HCT116 (cell line): ENCODE measurements around the gene MID1. TPM values are rescaled to one million over a fixed set of nuclear protein-coding genes. Genes with fewer than 3 reads are reported as not detected.

Experiments used
- ATAC-seq: fragments of 200-7000 bp; cut with Tn5 transposase; 2 replicates; pipeline ENCODE4 v1.9.1; 2020; ENCODE audit warnings: mild to moderate bottlenecking, moderate library complexity
- BruUV-seq: library from RNA; stranded (reverse); fragments of 400-500 nt; replicated peaks from 2 replicates; lab custom pipeline; 2021; lab: Mats Ljungman, UMichigan
- CTCF ChIA-PET: fragments of 300-600 bp; sonication (Branson Sonifier 250); formaldehyde crosslinking; loops from one replicate; lab custom pipeline; 2021; ENCODE audit warnings: antibody characterized with exemption; lab: Charles Lee
- POLR2A ChIA-PET: fragments of 300-600, 350-600 bp; sonication (Branson Sonifier 250); formaldehyde crosslinking; loops from one replicate; lab custom pipeline; 2021; ENCODE audit warnings: antibody characterized with exemption; lab: Charles Lee
- RAD21 ChIA-PET, 2 experiments: fragments of 300-600 bp; sonication (Branson Sonifier 250); formaldehyde crosslinking; loops; one replicate each; lab custom pipeline; 2023; ENCODE audit warnings: low total read pairs in 2 of 2; ENCODE audit not compliant: uncharacterized antibody in 2 of 2, unreplicated experiment in 2 of 2, low non-redundant PET in 1 of 2; lab: Charles Lee
- DNase-seq: peaks from one replicate; pipeline ENCODE4 v3.0.0-alpha.2; 2010; ENCODE audit warnings: low read depth, low spot score
- H2AFZ ChIP-seq: fragments of 200-600 bp; shearing (Covaris generic), sonication (generic); 2 replicates; pipeline ENCODE4 v1.6.1; 2017; ENCODE audit warnings: low read depth, mixed run types, mixed read lengths, antibody characterized with exemption, low read length; ENCODE audit not compliant: poor library complexity, severe bottlenecking
- H3K27ac ChIP-seq: 2 replicates; pipeline ENCODE4 v1.5.1; 2012; ENCODE audit warnings: low read depth, low read length
- H3K27me3 ChIP-seq: fragments of 200-600 bp; sonication (generic); 2 replicates; pipeline ENCODE4 v1.6.1; 2016; ENCODE audit warnings: mixed run types, low read length, mixed read lengths; ENCODE audit not compliant: insufficient read depth
- H3K36me3 ChIP-seq, 2 experiments: fragments of 200-500 bp in 1 of 2; fragments of 200-600 bp in 1 of 2; sonication (Bioruptor generic) in 1 of 2; sonication (generic) in 1 of 2; 2 replicates each; pipeline versions ENCODE4 v1.5.1 to v1.6.1; 2014 to 2016; ENCODE audit warnings: low read length in 2 of 2, inconsistent platforms in 1 of 2, mixed read lengths in 1 of 2, mixed run types in 1 of 2; ENCODE audit not compliant: insufficient read depth in 2 of 2, control insufficient read depth in 1 of 2
- H3K4me1 ChIP-seq, 2 experiments: fragments of 200-600 bp in 1 of 2; sonication (generic) in 1 of 2; 2 replicates each; pipeline versions ENCODE4 v1.5.1 to v1.6.1; 2012 to 2017; ENCODE audit warnings: low read length in 2 of 2, inconsistent platforms in 1 of 2, mild to moderate bottlenecking in 1 of 2, mixed read lengths in 1 of 2, mixed run types in 1 of 2, moderate library complexity in 1 of 2; ENCODE audit not compliant: insufficient read depth in 2 of 2, control insufficient read depth in 1 of 2
- H3K4me2 ChIP-seq: fragments of 200-600 bp; sonication (generic); 2 replicates; pipeline ENCODE4 v1.6.1; 2017; ENCODE audit warnings: mixed run types, low read length, mixed read lengths
- H3K4me3 ChIP-seq, 2 experiments: fragments of 200-600 bp in 1 of 2; sonication (generic) in 1 of 2; replicated peaks in 1 of 2; 2 replicates each; pipeline ENCODE4 v1.5.1; 2011 to 2016; ENCODE audit warnings: low read length in 2 of 2, control low read depth in 1 of 2, low read depth in 1 of 2, mild to moderate bottlenecking in 1 of 2, mixed read lengths in 1 of 2, mixed run types in 1 of 2
- H3K79me2 ChIP-seq: fragments of 200-600 bp; sonication (generic); 2 replicates; pipeline ENCODE4 v1.6.1; 2017; ENCODE audit warnings: mild to moderate bottlenecking, mixed run types, low read length, moderate library complexity, mixed read lengths; ENCODE audit not compliant: insufficient read depth
- H3K9ac ChIP-seq: fragments of 200-600 bp; sonication (generic); 2 replicates; pipeline ENCODE4 v1.6.1; 2016; ENCODE audit warnings: low read length, mixed read lengths
- H3K9me2 ChIP-seq: fragments of 200-600 bp; sonication (generic), shearing (Covaris generic); 2 replicates; pipeline ENCODE4 v1.6.1; 2017; ENCODE audit warnings: mixed run types, mild to moderate bottlenecking, moderate library complexity; ENCODE audit not compliant: insufficient read depth
- H3K9me3 ChIP-seq, 2 experiments: fragments of 200-500 bp in 1 of 2; fragments of 200-600 bp in 1 of 2; sonication (Bioruptor generic) in 1 of 2; sonication (generic) in 1 of 2; 2 replicates each; pipeline ENCODE4 v1.6.1; 2014 to 2017; ENCODE audit warnings: low read length in 2 of 2, mixed read lengths in 2 of 2, inconsistent platforms in 1 of 2, low read depth in 1 of 2, mild to moderate bottlenecking in 1 of 2, mixed run types in 1 of 2, moderate library complexity in 1 of 2; ENCODE audit not compliant: control insufficient read depth in 1 of 2, insufficient read depth in 1 of 2
- H4K20me1 ChIP-seq: fragments of 200-600 bp; sonication (generic), shearing (Covaris generic); 2 replicates; pipeline ENCODE4 v1.6.1; 2017; ENCODE audit warnings: mixed run types, mild to moderate bottlenecking, moderate library complexity; ENCODE audit not compliant: insufficient read depth
- ATF3 ChIP-seq: IDR thresholded peaks from 2 replicates; pipeline ENCODE4 v1.6.1; 2012
- CEBPB ChIP-seq: IDR thresholded peaks from 2 replicates; pipeline ENCODE4 v1.6.1; 2012; ENCODE audit warnings: low read depth
- EGR1 ChIP-seq: IDR thresholded peaks from 2 replicates; pipeline ENCODE4 v1.6.1; 2012; ENCODE audit warnings: low read depth
- ELF1 ChIP-seq: IDR thresholded peaks from 2 replicates; pipeline ENCODE4 v1.6.1; 2012; ENCODE audit warnings: low read depth, borderline replicate concordance
- EZH2 ChIP-seq: fragments of 200-600 bp; sonication (generic); IDR thresholded peaks from 2 replicates; pipeline ENCODE4 v1.6.1; 2017; ENCODE audit warnings: antibody characterized with exemption, mixed run types
- FOSL1 ChIP-seq: IDR thresholded peaks from 2 replicates; pipeline ENCODE4 v1.6.1; 2012; ENCODE audit warnings: low read depth
- JUND ChIP-seq: IDR thresholded peaks from 2 replicates; pipeline ENCODE4 v1.6.1; 2012
- POLR2A ChIP-seq: IDR thresholded peaks from 2 replicates; pipeline ENCODE4 v1.7.0; 2011; ENCODE audit warnings: borderline replicate concordance; ENCODE audit not compliant: insufficient read depth, insufficient read length; ENCODE audit errors: extremely low read depth
- RAD21 ChIP-seq: IDR thresholded peaks from 2 replicates; pipeline ENCODE4 v1.6.1; 2012; ENCODE audit warnings: low read depth, mild to moderate bottlenecking
- SIN3A ChIP-seq: IDR thresholded peaks from 2 replicates; pipeline ENCODE4 v1.6.1; 2012; ENCODE audit warnings: low read depth
- SRF ChIP-seq: IDR thresholded peaks from 2 replicates; pipeline ENCODE4 v1.6.1; 2012; ENCODE audit warnings: low read depth
- ZBTB33 ChIP-seq: IDR thresholded peaks from 2 replicates; pipeline ENCODE4 v1.6.1; 2011; ENCODE audit warnings: mild to moderate bottlenecking, low read length, moderate library complexity; ENCODE audit not compliant: insufficient replicate concordance; ENCODE audit errors: extremely low read depth
- ZFX ChIP-seq: fragments of 450-650 bp; IDR thresholded peaks from 2 replicates; pipeline ENCODE4 v1.6.1; 2017
- ZNF274 ChIP-seq: fragments of 200-500 bp; sonication (Bioruptor generic); IDR thresholded peaks from 2 replicates; pipeline ENCODE4 v1.6.1; 2014; ENCODE audit warnings: mild to moderate bottlenecking, low read depth, low read length, inconsistent platforms
- intact Hi-C: fragments of 100-400 bp; cut with micrococcal nuclease; formaldehyde crosslinking; loops from 2 replicates; pipeline ENCODE4 v1.10.0; 2022
- total RNA-seq: library from RNA; stranded (reverse); gene quantifications from one replicate; pipeline ENCODE4 v1.2.1, GENCODE V29; 2021; ENCODE audit not compliant: unreplicated experiment
- TF ChIP-seq, protein P1 (sequence below), 3 experiments: fragments of 200-600 bp in 1 of 3; sonication (generic) in 1 of 3; IDR thresholded peaks in 2 of 3; conservative IDR thresholded peaks in 1 of 3; 2 replicates each; pipeline ENCODE4 v1.5.1; 2012 to 2017; ENCODE audit warnings: low read depth in 2 of 3, low read length in 2 of 3, antibody characterized with exemption in 1 of 3, borderline replicate concordance in 1 of 3, control low read depth in 1 of 3, mild to moderate bottlenecking in 1 of 3, mixed read lengths in 1 of 3, mixed run types in 1 of 3, moderate library complexity in 1 of 3; ENCODE audit not compliant: insufficient read depth in 1 of 3

MID1 gene
- total RNA-seq, 1 experiment from 2014 or later = 48.8 TPM

- H3K9ac ChIP-seq = no peak overlapping the region; the same call in 1 of the 2 replicates
- no peaks in the 10 kb centered on the region for H4K20me1 ChIP-seq
- ATAC-seq (no peak), DNase-seq (peak; percentile 29)
- no peak overlapping the region for H2AFZ ChIP-seq
- no peaks in the 10 kb centered on the region for H3K9me2 ChIP-seq
- ChIA-PET CTCF (interaction anchor here (1.8 kb wide), 1 partner anchor 16 kb away, joined by 4 read pairs; no protein-coding TSS in a partner anchor), RAD21 (no interaction called here), POLR2A (no interaction called here)
- peaks cover 83% of the 10 kb centered on the region for H3K79me2 ChIP-seq
- intact Hi-C loops = no loop called here
- H3K4me1 ChIP-seq = peaks cover 48 to 67% of the 10 kb centered on the region in 2 experiments
- peak overlapping the region; percentile 85; the same call in 1 of the 2 replicates for H3K27ac ChIP-seq
- peak overlapping the region; percentile 80 for H3K4me2 ChIP-seq
- peak; percentile 16; the same call in 1 of the 2 replicates for TF ChIP-seq CEBPB
- TF ChIP-seq EGR1 = no peak
- no peak for TF ChIP-seq FOSL1
- TF ChIP-seq ZNF274 = no peak
- TF ChIP-seq RAD21 = no peak
- H3K36me3 ChIP-seq = no peaks in the 10 kb centered on the region
- no peaks in the 10 kb centered on the region for H3K9me3 ChIP-seq
- BruUV-seq = no TSS peak
- no peaks in the 10 kb centered on the region for H3K27me3 ChIP-seq
- no peak overlapping the region for H3K4me3 ChIP-seq
Measured at GRCh38 chrX:10582215-10582733, 38.1 kb downstream of the MID1 start.

GRCh38 chrX:10579112-10580011, 41.0 kb downstream of the MID1 start:
- Histone ChIP-seq H3K9me2 (no peaks in the 10 kb centered on the region), H2AFZ (no peak overlapping the region), H3K9ac (peak overlapping the region; percentile 66), H3K4me3 (peak overlapping the region; percentile 11 to 46; a peak in 3 of 4 replicates), H3K79me2 (peaks cover 89% of the 10 kb centered on the region), H3K27me3 (no peaks in the 10 kb centered on the region), H3K9me3 (no peaks in the 10 kb centered on the region), H3K36me3 (no peaks in the 10 kb centered on the region), H3K27ac (peak overlapping the region; percentile 85), H3K4me1 (peaks cover 55 to 86% of the 10 kb centered on the region in 2 experiments), H3K4me2 (peak overlapping the region; percentile 80), H4K20me1 (no peaks in the 10 kb centered on the region)
- POLR2A ChIA-PET = no interaction called here
- RAD21 ChIA-PET = no interaction called here
- CTCF ChIA-PET = interaction anchor here (0.6 to 1.2 kb wide), 3 partner anchors 14 to 389 kb away, joined by 3 read pairs; no protein-coding TSS in a partner anchor
- ATAC-seq (peak; percentile 77), DNase-seq (peak; percentile 78)
- intact Hi-C loops = loop anchor here (5.0 kb wide), 1 partner anchor 53 kb away; no protein-coding TSS in a partner anchor
- BruUV-seq = no TSS peak
- TF ChIP-seq ATF3 = no peak
- TF ChIP-seq, protein P1, sequence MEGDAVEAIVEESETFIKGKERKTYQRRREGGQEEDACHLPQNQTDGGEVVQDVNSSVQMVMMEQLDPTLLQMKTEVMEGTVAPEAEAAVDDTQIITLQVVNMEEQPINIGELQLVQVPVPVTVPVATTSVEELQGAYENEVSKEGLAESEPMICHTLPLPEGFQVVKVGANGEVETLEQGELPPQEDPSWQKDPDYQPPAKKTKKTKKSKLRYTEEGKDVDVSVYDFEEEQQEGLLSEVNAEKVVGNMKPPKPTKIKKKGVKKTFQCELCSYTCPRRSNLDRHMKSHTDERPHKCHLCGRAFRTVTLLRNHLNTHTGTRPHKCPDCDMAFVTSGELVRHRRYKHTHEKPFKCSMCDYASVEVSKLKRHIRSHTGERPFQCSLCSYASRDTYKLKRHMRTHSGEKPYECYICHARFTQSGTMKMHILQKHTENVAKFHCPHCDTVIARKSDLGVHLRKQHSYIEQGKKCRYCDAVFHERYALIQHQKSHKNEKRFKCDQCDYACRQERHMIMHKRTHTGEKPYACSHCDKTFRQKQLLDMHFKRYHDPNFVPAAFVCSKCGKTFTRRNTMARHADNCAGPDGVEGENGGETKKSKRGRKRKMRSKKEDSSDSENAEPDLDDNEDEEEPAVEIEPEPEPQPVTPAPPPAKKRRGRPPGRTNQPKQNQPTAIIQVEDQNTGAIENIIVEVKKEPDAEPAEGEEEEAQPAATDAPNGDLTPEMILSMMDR (IDR thresholded peaks at IDR 0.05 in 2 of 3, conservative IDR thresholded peaks at IDR 0.05 in 1 of 3; ENCODE audit: borderline replicate concordance in 1 of 3, insufficient read depth in 1 of 3, low read depth in 2 of 3, low read length in 2 of 3) = no peak
- no peak for TF ChIP-seq ZFX
- peak; percentile 72 for TF ChIP-seq JUND
- no peak for TF ChIP-seq EZH2
- TF ChIP-seq ZBTB33 = no peak
- TF ChIP-seq SIN3A = no peak
- TF ChIP-seq ELF1 = no peak
- TF ChIP-seq SRF = no peak
- TF ChIP-seq POLR2A = no peak
